ENCODE measurements around the gene CHD2. TPM values are rescaled to one million over a fixed set of nuclear protein-coding genes. Genes with fewer than 3 reads are reported as not detected.

Gene CHD2
- total RNA-seq, 1 donor from 2014 or later, result 67.0 TPM

- no peak for DNase-seq
Observed at GRCh38 chr15:93071469-93071936, 171.4 kb downstream of the CHD2 start.

- DNase-seq, result no peak
Observed at GRCh38 chr15:93072011-93072410, 171.9 kb downstream of the CHD2 start.

GRCh38 chr15:93072411-93073394, 172.6 kb downstream of the CHD2 start:
- peak; percentile 47 for DNase-seq

GRCh38 chr15:93073465-93073952, 173.4 kb downstream of the CHD2 start:
- DNase-seq, result no peak

GRCh38 chr15:93074599-93074998, 174.5 kb downstream of the CHD2 start:
- DNase-seq, result no peak

DNA sequence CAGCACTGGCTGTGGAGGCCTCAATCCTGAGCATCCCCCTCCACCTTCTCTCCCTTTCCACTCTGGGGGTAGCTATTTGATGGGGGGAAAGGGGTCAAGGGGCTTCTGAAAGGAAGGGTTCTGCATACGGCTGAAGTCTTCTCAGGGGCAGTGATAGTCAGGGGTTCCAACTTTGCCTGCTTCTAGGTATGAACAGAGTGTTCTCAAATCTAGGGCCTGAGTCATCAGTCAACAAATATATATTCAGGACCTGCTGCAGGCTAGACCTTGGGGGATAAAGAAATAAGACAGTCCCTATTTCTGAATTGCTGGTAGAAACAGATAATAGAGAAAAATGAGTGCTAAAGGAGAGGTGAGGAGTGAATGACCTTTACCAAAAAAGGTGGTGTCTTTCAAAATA, 176.1 kb downstream of the CHD2 start:
- no peak for DNase-seq

DNA sequence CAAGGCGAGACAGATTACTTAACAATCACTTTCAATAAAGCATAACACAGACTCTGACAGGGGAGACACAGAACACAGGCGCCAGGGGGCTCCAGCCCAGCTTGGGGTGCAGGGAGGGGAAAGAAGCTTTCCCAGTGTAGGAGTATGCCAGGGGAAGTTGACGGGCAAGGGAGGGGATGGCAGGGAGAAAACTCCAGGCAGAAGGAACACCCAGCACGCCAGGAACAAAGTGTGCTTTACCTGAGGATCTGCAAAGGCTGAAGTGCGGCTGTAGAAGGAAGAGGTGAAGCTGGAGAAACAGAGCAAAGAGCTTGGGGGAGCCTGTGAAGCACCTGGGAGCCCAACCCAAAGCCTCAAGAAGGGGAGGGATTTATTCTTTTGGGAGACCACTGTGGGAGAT, 176.8 kb downstream of the CHD2 start:
- DNase-seq, result no peak

Other genes starting within 250 kb of the CHD2 start
- gene FAM174B, start 244.5 kb upstream of the CHD2 start, total RNA-seq, result 31.1 and 37.7 TPM in 2 replicates
- gene RGMA, start 188.9 kb downstream of the CHD2 start, total RNA-seq, result 0.34 and 0.47 TPM in 2 replicates